ENCODE measurements around the gene USHBP1. TPM values are rescaled to one million over a fixed set of nuclear protein-coding genes. Genes with fewer than 3 reads are reported as not detected.
A peak's percentile ranks its signal among the peaks of the same experiment; 100 is the strongest.

USHBP1 gene
- total and polyA plus RNA-seq, 2 of the 13 experiments (the other 11 are each of a cell fraction or from before 2014, with no cell fraction given), result 0.15 to 1.5 TPM

- TF ChIP-seq SMYD3 (CRISPR knock-in tag; IDR thresholded peaks at IDR 0.05) (no peak), ZFX (CRISPR knock-in tag; IDR thresholded peaks at IDR 0.05; ENCODE audit: low read depth) (peak; percentile 88), MZF1 (CRISPR knock-in tag; IDR thresholded peaks at IDR 0.05; ENCODE audit: borderline replicate concordance) (no peak), CREB3 (CRISPR knock-in tag; IDR thresholded peaks at IDR 0.05) (no peak), MXD4 (CRISPR knock-in tag; IDR thresholded peaks at IDR 0.05) (0 out of 2 replicates have a peak, but pooled peaks have one; percentile 59), EZH2 (conservative IDR thresholded peaks at IDR 0.05; ENCODE audit: low read depth, low read length) (no peak), ZNF775 (CRISPR knock-in tag; IDR thresholded peaks at IDR 0.05; ENCODE audit: borderline replicate concordance) (no peak), RBAK (CRISPR knock-in tag; IDR thresholded peaks at IDR 0.05) (no peak), ZNF326 (CRISPR knock-in tag; IDR thresholded peaks at IDR 0.05; ENCODE audit: borderline replicate concordance) (no peak), ZNF788 (CRISPR knock-in tag; IDR thresholded peaks at IDR 0.05; ENCODE audit: borderline replicate concordance) (peak; percentile 88; the same call in 1 of the 2 replicates), TSC22D2 (CRISPR knock-in tag; IDR thresholded peaks at IDR 0.05; ENCODE audit: borderline replicate concordance) (no peak), ZKSCAN8 (CRISPR knock-in tag; IDR thresholded peaks at IDR 0.05; ENCODE audit: borderline replicate concordance) (peak; percentile 99), ESRRA (CRISPR knock-in tag; IDR thresholded peaks at IDR 0.05; ENCODE audit: low read depth) (peak; percentile 97), ZBTB10 (CRISPR knock-in tag; IDR thresholded peaks at IDR 0.05; ENCODE audit: borderline replicate concordance) (peak; percentile 65; the same call in 1 of the 2 replicates), NPAS2 (CRISPR knock-in tag; IDR thresholded peaks at IDR 0.05; ENCODE audit: borderline replicate concordance) (no peak), AKNA (CRISPR knock-in tag; IDR thresholded peaks at IDR 0.05; ENCODE audit: borderline replicate concordance) (no peak), SUZ12 (IDR thresholded peaks at IDR 0.05; ENCODE audit: low read depth, low read length) (no peak), BRD4 (CRISPR knock-in tag; IDR thresholded peaks at IDR 0.05) (no peak), ZBTB44 (CRISPR knock-in tag; IDR thresholded peaks at IDR 0.05) (no peak)
Observed at GRCh38 chr19:17248011-17248776, 16.4 kb downstream of the USHBP1 start (continued).

All from HepG2 (cell line).